Breast epithelium (tissue), 3 donors: ENCODE data around the gene MED8.

Source experiments
- POLR2A ChIP-seq: fragments of 450-650 bp; IDR thresholded peaks from one replicate; pipeline ENCODE4 v1.6.1; 2016; ENCODE audit warnings: antibody characterized with exemption, mild to moderate bottlenecking, moderate library complexity
- POLR2AphosphoS5 ChIP-seq, 3 donors: sonication (generic); formaldehyde crosslinking; IDR thresholded peaks; one replicate each; pipeline ENCODE4 v1.6.1; 2017; ENCODE audit warnings: antibody characterized with exemption in 3 of 3
- TF ChIP-seq, protein P1 (sequence below), 3 donors: fragments of 450-650 bp; IDR thresholded peaks; one replicate each; pipeline ENCODE4 v1.5.1; 2016 to 2017; ENCODE audit warnings: antibody characterized with exemption in 3 of 3, mild to moderate bottlenecking in 3 of 3, moderate library complexity in 3 of 3

DNA sequence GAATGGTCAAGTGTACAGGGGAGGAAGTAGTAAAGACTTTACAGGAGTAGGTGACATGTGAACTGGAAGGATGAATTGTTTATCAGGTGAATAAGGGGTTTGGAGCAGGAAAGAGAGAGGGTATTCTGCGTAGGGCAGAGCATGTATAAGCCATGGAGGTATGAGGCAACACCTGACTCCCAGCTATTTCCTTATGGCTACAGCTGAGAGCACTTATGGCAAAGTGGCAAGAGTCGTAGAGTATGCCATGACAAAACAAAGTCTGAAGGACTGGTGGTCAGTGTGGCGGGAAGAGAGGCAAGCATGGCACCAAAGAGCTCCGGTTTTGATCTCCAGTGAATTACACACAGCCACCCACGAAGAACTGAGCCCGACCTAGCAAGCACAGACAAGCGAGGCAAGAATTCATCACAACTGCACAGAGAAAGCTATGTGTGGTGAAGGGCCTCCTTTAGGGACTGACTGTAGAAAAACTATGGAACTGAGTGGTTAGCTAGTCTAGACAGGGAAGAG, 12.8 kb downstream of the MED8 start:
- TF ChIP-seq, protein P1, sequence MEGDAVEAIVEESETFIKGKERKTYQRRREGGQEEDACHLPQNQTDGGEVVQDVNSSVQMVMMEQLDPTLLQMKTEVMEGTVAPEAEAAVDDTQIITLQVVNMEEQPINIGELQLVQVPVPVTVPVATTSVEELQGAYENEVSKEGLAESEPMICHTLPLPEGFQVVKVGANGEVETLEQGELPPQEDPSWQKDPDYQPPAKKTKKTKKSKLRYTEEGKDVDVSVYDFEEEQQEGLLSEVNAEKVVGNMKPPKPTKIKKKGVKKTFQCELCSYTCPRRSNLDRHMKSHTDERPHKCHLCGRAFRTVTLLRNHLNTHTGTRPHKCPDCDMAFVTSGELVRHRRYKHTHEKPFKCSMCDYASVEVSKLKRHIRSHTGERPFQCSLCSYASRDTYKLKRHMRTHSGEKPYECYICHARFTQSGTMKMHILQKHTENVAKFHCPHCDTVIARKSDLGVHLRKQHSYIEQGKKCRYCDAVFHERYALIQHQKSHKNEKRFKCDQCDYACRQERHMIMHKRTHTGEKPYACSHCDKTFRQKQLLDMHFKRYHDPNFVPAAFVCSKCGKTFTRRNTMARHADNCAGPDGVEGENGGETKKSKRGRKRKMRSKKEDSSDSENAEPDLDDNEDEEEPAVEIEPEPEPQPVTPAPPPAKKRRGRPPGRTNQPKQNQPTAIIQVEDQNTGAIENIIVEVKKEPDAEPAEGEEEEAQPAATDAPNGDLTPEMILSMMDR (IDR thresholded peaks at IDR 0.05) = no peak
- TF ChIP-seq POLR2AphosphoS5 (IDR thresholded peaks at IDR 0.05) (no peak), POLR2A (no peak)
